Retinal pigment epithelial cell (primary cell): ENCODE results near the gene COL4A5.

Source experiments
- DNase-seq: peaks from one replicate; pipeline ENCODE4 v3.0.0-alpha.2; 2010; ENCODE audit warnings: low read depth
- H3K4me3 ChIP-seq: 2 replicates; pipeline ENCODE4 v1.5.1; 2011; ENCODE audit warnings: mild to moderate bottlenecking, low read length, control low read depth, moderate library complexity
- CTCF ChIP-seq: conservative IDR thresholded peaks from 2 replicates; pipeline ENCODE4 v1.5.1; 2011; ENCODE audit warnings: low read depth, low read length, control low read depth, inconsistent platforms

The COL4A5 gene

GRCh38 chrX:108437349-108438109, 2.1 kb upstream of the COL4A5 start:
- no peak for TF ChIP-seq CTCF
- no peak for DNase-seq
- H3K4me3 ChIP-seq, result peak overlapping the region; percentile 55

GRCh38 chrX:108438110-108438623, 1.5 kb upstream of the COL4A5 start, which contains the start of gene COL4A6:
COL4A6 (minus strand) TSS chrX:108438422; CDS start chrX:108438196, 226 bp downstream.
- no peak for DNase-seq
- H3K4me3 ChIP-seq, result peak within 1 kb of the TSS; percentile 75
- no peak for TF ChIP-seq CTCF

- no peak for DNase-seq
- no peak for TF ChIP-seq CTCF
- H3K4me3 ChIP-seq, result peak overlapping the region; percentile 75
These were observed 491 bp downstream of the COL4A5 start for GRCh38 chrX:108439961-108440696.

- DNase-seq, result no peak
- no peak for TF ChIP-seq CTCF
- H3K4me3 ChIP-seq, result no peak overlapping the region
These were observed 3.3 kb downstream of the COL4A5 start for GRCh38 chrX:108442901-108443464.

GRCh38 chrX:108447303-108447702, 7.7 kb downstream of the COL4A5 start:
- DNase-seq, result no peak
- H3K4me3 ChIP-seq, result no peak overlapping the region
- TF ChIP-seq CTCF, result no peak

- no peak for DNase-seq
- no peak overlapping the region for H3K4me3 ChIP-seq
- no peak for TF ChIP-seq CTCF
These were observed 14.2 kb downstream of the COL4A5 start for GRCh38 chrX:108453841-108454240.
